HepG2 (cell line): ENCODE data around the gene PODXL. TPM values are rescaled to one million over a fixed set of nuclear protein-coding genes. Genes with fewer than 3 reads are reported as not detected.

ENCODE experiments used
- ATAC-seq: fragments of 200-7000 bp; cut with Tn5 transposase; 3 replicates; pipeline ENCODE4 v1.9.1; 2020; ENCODE audit warnings: mild to moderate bottlenecking, moderate library complexity
- BruUV-seq: library from RNA; stranded (reverse); fragments of 400-500 nt; replicated peaks from 2 replicates; lab custom pipeline; 2021; lab: Mats Ljungman, UMichigan
- CTCF ChIA-PET: fragments of 300-600 bp; formaldehyde crosslinking; extraction: SDS; loops from one replicate; lab custom pipeline; 2021; ENCODE audit warnings: low total read pairs, inconsistent platforms, low intra/inter-chr PET ratio; lab: Yijun Ruan, JAX
- POLR2A ChIA-PET: fragments of 350-600 bp; sonication (Branson Sonifier 250); formaldehyde crosslinking; loops from one replicate; lab custom pipeline; 2020; ENCODE audit warnings: antibody characterized with exemption, inconsistent platforms; lab: Yijun Ruan, JAX
- DNase-seq: peaks from one replicate; pipeline ENCODE4 v3.0.0-alpha.2; 2015; ENCODE audit warnings: low spot score
- FAIRE-seq: peaks from 3 replicates; lab custom pipeline; 2011; peaks lifted over from hg19 to GRCh38; lab: Jason Lieb, UNC
- H2AFZ ChIP-seq: one replicate; pipeline ENCODE4 v1.6.1; 2011; ENCODE audit warnings: low read length, inconsistent platforms
- H3K27ac ChIP-seq: fragments of 300-600 bp; 3 replicates; pipeline ENCODE4 v1.8.0; 2011; ENCODE audit warnings: mixed run types, mild to moderate bottlenecking, mixed read lengths, low read length, inconsistent platforms; ENCODE audit not compliant: insufficient read depth; ENCODE audit errors: extremely low read length
- H3K27me3 ChIP-seq, 2 experiments: fragments of 200-600 bp in 1 of 2; 2 replicates in 1 of 2; 3 replicates in 1 of 2; pipeline versions ENCODE4 v1.6.0 to v1.8.0; 2011; ENCODE audit warnings: low read length in 2 of 2, mild to moderate bottlenecking in 2 of 2, moderate library complexity in 2 of 2, inconsistent platforms in 1 of 2; ENCODE audit not compliant: insufficient read depth in 2 of 2, control insufficient read depth in 1 of 2
- H3K36me3 ChIP-seq, 2 experiments: fragments of 200-600 bp in 1 of 2; replicated peaks in 1 of 2; 2 replicates in 1 of 2; 3 replicates in 1 of 2; pipeline versions ENCODE4 v1.5.1 to v1.8.0; 2011; ENCODE audit warnings: low read length in 2 of 2, inconsistent platforms in 1 of 2; ENCODE audit not compliant: insufficient read depth in 2 of 2, control insufficient read depth in 1 of 2
- H3K4me1 ChIP-seq: 2 replicates; pipeline ENCODE4 v1.5.1; 2012; ENCODE audit warnings: low read length, inconsistent platforms; ENCODE audit not compliant: insufficient read depth
- H3K4me2 ChIP-seq: 2 replicates; pipeline ENCODE4 v1.6.0; 2011; ENCODE audit warnings: low read depth, low read length, inconsistent platforms
- H3K4me3 ChIP-seq, 3 experiments: fragments of 200-600 bp in 1 of 3; sonication (generic), shearing (Covaris generic) in 1 of 3; replicated peaks in 1 of 3; 2 replicates each; pipeline ENCODE4 v1.5.1; 2011 to 2016; ENCODE audit warnings: low read length in 3 of 3, inconsistent platforms in 2 of 3, low read depth in 2 of 3, mild to moderate bottlenecking in 2 of 3, control low read depth in 1 of 3, mixed read lengths in 1 of 3; ENCODE audit not compliant: insufficient read depth in 1 of 3
- H3K79me2 ChIP-seq: one replicate; pipeline ENCODE4 v1.6.1; 2011; ENCODE audit warnings: low read length, inconsistent platforms; ENCODE audit not compliant: insufficient read depth
- H3K9ac ChIP-seq: 2 replicates; pipeline ENCODE4 v1.6.0; 2011; ENCODE audit warnings: mild to moderate bottlenecking, low read depth, low read length, inconsistent platforms; ENCODE audit not compliant: insufficient read depth
- H3K9me3 ChIP-seq: 2 replicates; pipeline ENCODE4 v1.5.1; 2012; ENCODE audit warnings: mild to moderate bottlenecking, low read length
- H4K20me1 ChIP-seq: 2 replicates; pipeline ENCODE4 v1.6.0; 2011; ENCODE audit warnings: inconsistent platforms, mild to moderate bottlenecking, low read length, moderate library complexity; ENCODE audit not compliant: insufficient read depth
- ATF3 ChIP-seq: sonication (generic); formaldehyde crosslinking; IDR thresholded peaks from 2 replicates; pipeline ENCODE4 v1.4.0; 2020; ENCODE audit warnings: missing genetic modification reagents
- MAFF ChIP-seq: IDR thresholded peaks from 2 replicates; pipeline ENCODE4 v1.6.1; 2011; ENCODE audit warnings: low read depth, low read length, improper control_type of control experiment
- MAFK ChIP-seq, 2 experiments: IDR thresholded peaks in 1 of 2; conservative IDR thresholded peaks in 1 of 2; 2 replicates each; pipeline ENCODE4 v1.6.1; 2011; ENCODE audit warnings: improper control_type of control experiment in 2 of 2, low read length in 2 of 2
- MED1 ChIP-seq: sonication (generic); formaldehyde crosslinking; IDR thresholded peaks from 2 replicates; pipeline ENCODE4 v1.4.0; 2020; ENCODE audit warnings: missing genetic modification reagents
- MTA3 ChIP-seq: sonication (generic); formaldehyde crosslinking; IDR thresholded peaks from 2 replicates; pipeline ENCODE4 v1.4.0; 2020; ENCODE audit warnings: missing genetic modification reagents
- MYC ChIP-seq: sonication (generic); formaldehyde crosslinking; IDR thresholded peaks from 2 replicates; pipeline ENCODE4 v1.9.0; 2021; ENCODE audit warnings: missing genetic modification reagents, borderline replicate concordance
- NFRKB ChIP-seq: fragments of 450-650 bp; IDR thresholded peaks from 2 replicates; pipeline ENCODE4 v1.6.1; 2017
- RBM22 ChIP-seq: fragments of 200-400 bp; formaldehyde crosslinking; optimal IDR thresholded peaks from 2 replicates; pipeline ENCODE3; 2017; ENCODE audit warnings: mild to moderate bottlenecking, low read length, moderate library complexity
- SETDB1 ChIP-seq: sonication (generic); formaldehyde crosslinking; IDR thresholded peaks from 2 replicates; pipeline ENCODE4 v1.5.1; 2020; ENCODE audit warnings: missing genetic modification reagents, mild to moderate bottlenecking, borderline replicate concordance
- SNAPC5 ChIP-seq: sonication (generic); formaldehyde crosslinking; IDR thresholded peaks from 2 replicates; pipeline ENCODE4 v1.8.1; 2023; ENCODE audit warnings: mild to moderate bottlenecking, missing genetic modification reagents, borderline replicate concordance
- WGBS: methylation state at CpG from one replicate; pipeline ENCODE4 v1.1.6; 2017; ENCODE audit warnings: low lambda C conversion rate; 5-methylcytosine and 5-hydroxymethylcytosine counted together
- in situ Hi-C: cut with HindIII; loops from 2 replicates; pipeline ENCODE4 v1.10.0; 2017; ENCODE audit warnings: low pct_unique_long_range_greater_than_20kb; ENCODE audit not compliant: extremely low pct_ligation_motif_present
- intact Hi-C: fragments of 100-400 bp; cut with micrococcal nuclease; formaldehyde crosslinking; loops from one replicate; pipeline ENCODE4 v1.10.0; 2022; ENCODE audit not compliant: unreplicated experiment
- polyA plus RNA-seq, 8 experiments: library from polyadenylated mRNA; depleted of rRNA in 3 of 8; stranded (reverse) in 7 of 8; unstranded in 1 of 8; fragments of >200 nt; fragmentation: Illumina TruSeq in 4 of 8; extraction: Trizol in 4 of 8; gene quantifications; 2 replicates each; pipeline versions ENCODE4 v1.2.1 to v1.2.3, GENCODE V29; 2011 to 2016; ENCODE audit warnings: low read depth in 4 of 8, missing spikeins in 1 of 8, mixed read lengths in 1 of 8; ENCODE audit not compliant: insufficient read depth in 1 of 8
- total RNA-seq, 5 experiments: library from RNA; depleted of rRNA; stranded (reverse); fragments of >200 nt; fragmentation: Illumina TruSeq; extraction: Trizol; gene quantifications; 2 replicates each; pipeline ENCODE4 v1.2.3, GENCODE V29; 2016; ENCODE audit warnings: low read depth in 1 of 5

The PODXL gene
- total and polyA plus RNA-seq, 2 of the 13 experiments (the other 11 are each of a cell fraction or from before 2014, with no cell fraction given): 0.22 to 0.54 TPM

DNA sequence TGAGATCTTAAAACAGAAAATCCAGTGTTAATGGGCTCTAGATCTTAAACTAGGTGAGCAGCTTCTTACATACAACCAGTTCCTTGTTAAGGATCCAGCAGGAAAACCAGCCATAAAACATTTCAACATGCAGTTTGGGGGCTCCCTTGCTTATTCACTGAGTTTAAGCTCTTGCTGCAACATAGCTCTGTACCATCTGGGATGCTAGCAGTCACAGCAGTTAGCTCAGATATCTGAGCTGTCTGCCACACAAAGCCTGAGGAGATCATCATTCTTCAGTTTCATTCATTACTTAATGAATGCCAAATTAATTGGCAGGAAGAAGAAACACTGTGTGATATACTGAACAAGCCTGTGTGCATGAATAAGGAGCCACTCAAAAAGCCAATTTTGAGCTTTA is 62.8 kb downstream of the PODXL start:
- H3K27me3 ChIP-seq: no peaks in the 10 kb centered on the region
- BruUV-seq: no TSS peak
- TF ChIP-seq MED1 (CRISPR knock-in tag): no peak
- no peak for TF ChIP-seq MTA3
- peak; percentile 71 for TF ChIP-seq RBM22
- TF ChIP-seq NFRKB: no peak
- no peak for TF ChIP-seq ATF3
- TF ChIP-seq MYC (CRISPR knock-in tag): no peak
- intact Hi-C loops: no loop called here
- no peaks in the 10 kb centered on the region for H3K4me1 ChIP-seq
- in situ Hi-C loops: no loop called here
- DNase-seq (no peak), ATAC-seq (no peak), FAIRE-seq (no peak)
- H3K9me3 ChIP-seq: no peaks in the 10 kb centered on the region
- no peak overlapping the region for H3K27ac ChIP-seq
- no peak overlapping the region for H3K9ac ChIP-seq
- ChIA-PET CTCF (no interaction called here), POLR2A (no interaction called here)
- no peak overlapping the region for H3K4me2 ChIP-seq
- no peaks in the 10 kb centered on the region for H3K79me2 ChIP-seq
- H4K20me1 ChIP-seq: no peaks in the 10 kb centered on the region
- H2AFZ ChIP-seq: no peak overlapping the region
- peaks cover 4 to 14% of the 10 kb centered on the region in 2 experiments; a peak in 4 of 5 replicates for H3K36me3 ChIP-seq
- no peak overlapping the region for H3K4me3 ChIP-seq

DNA sequence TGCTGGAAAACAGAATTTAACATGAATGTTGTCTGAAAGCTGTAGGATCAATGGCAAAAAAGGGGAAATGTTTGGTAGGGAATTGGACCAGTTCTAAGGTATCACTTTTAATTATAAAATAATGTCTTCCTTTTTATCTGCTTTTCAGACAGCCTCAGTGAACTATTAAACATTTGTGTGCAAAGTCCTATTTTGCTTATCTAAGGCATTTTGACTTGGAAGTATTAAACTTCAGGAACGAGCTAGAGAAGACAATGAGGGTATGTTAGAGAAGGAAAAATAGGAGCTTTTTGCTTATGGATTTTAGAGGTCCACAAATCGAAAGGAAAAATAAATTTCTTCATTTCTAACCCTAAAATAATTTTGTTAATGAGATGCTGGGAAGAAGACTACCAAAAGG is 63.3 kb downstream of the PODXL start:
- Histone ChIP-seq H3K4me2 (no peak overlapping the region), H3K9ac (no peak overlapping the region), H3K27ac (no peak overlapping the region), H3K4me1 (no peaks in the 10 kb centered on the region), H3K36me3 (peaks cover 4 to 11% of the 10 kb centered on the region in 2 experiments; a peak in 4 of 5 replicates), H3K27me3 (no peaks in the 10 kb centered on the region), H4K20me1 (no peaks in the 10 kb centered on the region), H3K79me2 (no peaks in the 10 kb centered on the region), H3K9me3 (no peaks in the 10 kb centered on the region), H3K4me3 (no peak overlapping the region), H2AFZ (no peak overlapping the region)
- intact Hi-C loops: no loop called here
- TF ChIP-seq SETDB1: no peak
- TF ChIP-seq SNAPC5 (CRISPR knock-in tag): no peak
- TF ChIP-seq MAFK (conservative IDR thresholded peaks at IDR 0.05 in 1 of 2, IDR thresholded peaks at IDR 0.05 in 1 of 2; ENCODE audit: low read length in 2 of 2): peak in 1 of 2 experiments; percentile 72; a peak in 2 of 4 replicates
- TF ChIP-seq MAFF: peak; percentile 53
- POLR2A ChIA-PET: no interaction called here
- no TSS peak for BruUV-seq
- in situ Hi-C loops: no loop called here
- CTCF ChIA-PET: no interaction called here
- no peak for DNase-seq
- FAIRE-seq: no peak
- no peak for ATAC-seq
- WGBS: 90% methylated on average over 2 of the region's 2 CpGs
